GM21367 (cell line): ENCODE measurements around the gene MAGEA11.
"Not testable (repeated sequence)": the region's sequence is repeated elsewhere in the genome, so short reads cannot be mapped to it uniquely, and the experiment has no call there.

Experiments
- ATAC-seq: cut with Tn5 transposase; IDR thresholded peaks from one replicate; pipeline ENCODE4 v1.9.1; 2021; ENCODE audit not compliant: unreplicated experiment

The MAGEA11 gene

GRCh38 chrX:149716632-149717031, 4.8 kb downstream of the MAGEA11 start:
- no peak for ATAC-seq

DNA sequence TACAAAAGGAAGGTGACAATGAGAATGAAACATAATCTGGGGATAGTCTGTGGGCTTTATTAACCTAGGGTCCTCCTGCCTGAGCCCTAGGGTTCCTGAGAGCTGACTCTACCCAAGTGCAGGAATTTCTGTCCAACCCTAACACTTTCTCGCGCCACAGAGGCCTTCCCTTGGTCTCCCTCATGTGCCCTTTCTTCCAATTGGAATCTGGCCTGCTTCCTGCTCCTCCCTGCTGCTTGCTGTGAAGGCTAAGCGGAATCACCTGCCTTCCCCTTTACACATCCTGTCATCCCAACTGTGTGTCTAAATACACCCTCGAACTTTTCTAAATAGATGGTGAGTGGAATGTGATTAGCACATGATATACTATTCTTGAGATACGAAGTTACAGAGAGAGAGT, 5.9 kb downstream of the MAGEA11 start:
- no peak for ATAC-seq

- ATAC-seq, result no peak
These were observed 6.9 kb downstream of the MAGEA11 start for GRCh38 chrX:149718757-149719156.

GRCh38 chrX:149720021-149720689, 8.3 kb downstream of the MAGEA11 start:
- ATAC-seq, result no peak

- not testable (repeated sequence) for ATAC-seq
These were observed 9.4 kb downstream of the MAGEA11 start for GRCh38 chrX:149721241-149721640.

DNA sequence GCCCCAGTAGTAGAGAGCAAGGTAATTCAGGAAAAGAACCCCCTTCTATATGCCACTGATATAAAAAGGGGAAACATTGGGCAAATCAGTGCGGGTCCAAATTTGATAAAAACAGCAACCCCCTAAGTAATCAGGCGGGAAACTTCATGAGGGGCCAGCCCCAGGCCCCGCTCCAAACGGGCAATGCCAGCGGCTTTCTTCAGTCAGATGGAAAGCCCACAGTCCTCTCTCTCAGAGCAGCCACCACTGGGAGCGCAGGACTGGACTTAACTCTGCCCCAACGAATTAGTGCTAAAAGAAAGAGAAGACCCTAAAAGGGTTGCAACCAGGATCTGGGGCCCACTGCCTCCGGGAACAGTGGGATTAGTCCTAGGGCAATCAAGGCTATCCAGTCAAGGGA, 9.9 kb downstream of the MAGEA11 start:
- ATAC-seq, result no peak

GRCh38 chrX:149723583-149724118, 11.8 kb downstream of the MAGEA11 start:
- ATAC-seq, result not testable (repeated sequence)

GRCh38 chrX:149727308-149727707, 15.4 kb downstream of the MAGEA11 start:
- ATAC-seq, result not testable (repeated sequence)

DNA sequence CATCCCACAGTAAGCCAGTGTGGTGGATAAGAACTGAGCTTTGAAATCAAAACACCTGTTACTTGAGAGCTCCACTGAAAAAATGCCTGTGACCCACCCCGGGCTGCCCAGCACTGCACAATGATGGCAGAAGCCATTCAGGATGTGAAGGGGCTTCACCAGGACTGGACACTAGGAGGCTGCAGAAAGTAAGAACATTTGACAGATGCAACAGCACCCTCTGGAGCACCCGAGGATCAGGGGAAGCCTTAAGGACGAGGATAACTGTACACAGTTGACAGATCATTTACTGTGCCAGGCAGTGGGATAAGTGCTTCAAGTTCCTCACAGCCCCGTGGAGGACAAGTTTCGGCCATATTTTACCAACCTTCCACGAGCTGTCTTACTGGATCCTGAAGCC, 30.4 kb downstream of the MAGEA11 start:
- ATAC-seq, result not testable (repeated sequence)

- not testable (repeated sequence) for ATAC-seq
These were observed 34.6 kb downstream of the MAGEA11 start for GRCh38 chrX:149746390-149747007.

- ATAC-seq, result no peak
These were observed 45.6 kb downstream of the MAGEA11 start for GRCh38 chrX:149757206-149758067.

DNA sequence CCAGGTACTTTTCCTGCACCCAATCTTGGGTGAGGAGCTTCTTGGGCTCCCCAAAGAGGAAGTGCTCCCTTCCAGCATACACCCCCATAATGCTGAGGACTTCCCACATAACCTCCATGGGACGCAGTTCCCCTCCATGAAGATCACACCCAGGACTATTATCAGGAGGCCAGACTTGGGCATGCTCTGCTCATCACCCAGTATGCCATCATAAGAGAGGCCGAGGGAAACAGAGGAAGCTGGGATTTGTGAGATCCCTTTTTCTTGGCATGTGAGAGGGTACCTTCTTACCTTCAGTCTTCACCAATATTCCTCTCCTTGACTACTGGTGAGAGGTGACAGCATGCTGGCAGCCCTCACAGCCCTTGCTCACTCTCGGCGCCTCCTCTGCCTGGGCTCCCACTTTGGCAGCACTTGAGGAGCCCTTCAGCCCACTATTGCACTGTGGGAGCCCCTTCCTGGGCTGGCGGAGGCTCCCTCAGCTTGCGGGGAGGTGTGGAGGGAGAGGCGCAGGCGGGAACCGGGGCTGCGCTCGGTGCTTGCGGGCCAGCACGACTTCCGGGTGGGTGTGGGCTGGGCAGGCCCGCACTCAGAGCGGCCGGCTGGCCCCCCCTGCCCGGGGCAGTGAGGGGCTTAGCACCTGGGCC, 46.3 kb downstream of the MAGEA11 start:
- no peak for ATAC-seq

- ATAC-seq, result not testable (repeated sequence)
These were observed 46.8 kb downstream of the MAGEA11 start for GRCh38 chrX:149758715-149759078.

DNA sequence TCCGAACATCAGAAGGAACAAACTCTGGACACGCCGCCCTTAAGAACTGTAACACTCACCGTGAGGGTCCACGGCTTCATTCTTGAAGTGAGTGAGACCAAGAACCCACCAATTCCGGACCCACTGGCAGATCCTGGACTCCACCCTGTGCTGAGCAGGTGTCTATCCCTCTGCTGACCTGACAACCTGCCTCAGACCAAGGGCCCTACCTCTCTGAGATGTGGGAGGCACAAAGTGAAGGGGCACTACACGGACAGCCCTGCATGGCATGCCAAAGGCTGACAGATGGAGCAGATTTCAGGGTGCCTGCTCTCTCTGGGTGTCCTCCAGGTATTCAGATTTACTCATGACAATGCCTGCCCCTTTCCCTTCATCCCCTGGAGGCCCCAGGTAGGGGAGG, 48.0 kb downstream of the MAGEA11 start:
- ATAC-seq, result no peak

DNA sequence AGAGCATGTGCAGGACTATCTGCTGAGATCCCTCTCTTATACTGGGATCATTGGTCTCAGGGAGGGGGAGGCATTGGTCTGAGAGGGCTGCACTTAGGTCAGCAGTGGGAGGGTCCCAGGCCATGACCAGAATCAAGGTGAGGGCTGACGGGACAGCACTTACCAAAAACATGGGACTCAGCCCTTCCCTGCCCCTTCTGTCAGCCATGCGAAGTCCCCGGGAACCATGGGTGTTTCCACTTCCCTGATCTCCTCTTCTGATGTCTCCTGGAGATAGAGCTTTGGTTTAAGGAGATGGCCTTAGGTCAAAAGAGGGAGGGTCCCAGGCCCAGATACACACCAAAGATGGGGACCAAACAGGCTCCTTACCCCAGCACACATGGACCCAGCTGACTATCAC, 49.1 kb downstream of the MAGEA11 start:
- ATAC-seq, result no peak

DNA sequence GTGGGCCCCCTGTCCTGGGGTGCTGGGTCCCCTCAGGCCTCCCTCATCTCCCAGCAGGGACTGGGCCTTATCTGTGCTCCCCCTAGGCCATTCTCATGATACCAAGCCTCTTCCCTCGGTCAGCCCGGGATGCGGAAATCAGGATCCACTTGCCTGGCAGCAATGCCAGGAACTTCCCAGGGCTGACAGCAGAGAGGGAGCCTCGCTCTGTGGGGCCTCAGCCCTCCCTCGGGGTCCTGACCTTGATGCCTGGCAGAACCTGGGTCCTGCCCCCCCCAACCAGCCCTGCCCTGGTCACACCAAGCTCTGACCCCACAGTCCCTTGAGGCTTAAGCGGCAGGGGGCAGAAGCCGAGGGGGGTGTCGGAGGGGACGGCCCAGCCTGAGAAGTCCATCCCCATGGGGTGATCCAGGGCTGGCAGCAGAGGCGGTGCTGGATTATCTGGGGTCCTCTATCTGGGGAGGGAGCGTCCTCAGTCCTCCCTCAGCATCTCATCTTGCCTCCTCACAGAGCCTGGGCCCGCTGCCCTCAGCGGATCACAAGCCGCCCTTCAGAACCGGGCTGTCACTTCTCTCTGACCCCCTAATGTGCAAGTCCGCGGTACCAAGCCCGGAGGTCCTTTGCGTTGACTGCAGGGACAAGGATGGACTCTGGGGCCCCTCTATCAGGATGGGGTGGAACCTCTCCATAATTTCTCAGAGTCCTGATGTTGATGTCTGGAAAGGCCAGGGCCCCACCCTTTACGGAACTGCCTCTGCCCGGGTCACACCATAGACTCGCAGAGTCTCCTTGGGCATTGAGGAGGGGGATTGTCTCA, 50.2 kb downstream of the MAGEA11 start:
- not testable (repeated sequence) for ATAC-seq

- ATAC-seq, result no peak
These were observed 51.1 kb downstream of the MAGEA11 start for GRCh38 chrX:149762696-149763614.
